ENCODE data around the gene SPTBN4.
"Not testable (repeated sequence)": the region's sequence is repeated elsewhere in the genome, so short reads cannot be mapped to it uniquely, and the experiment has no call there.

Gene SPTBN4

GRCh38 chr19:40529093-40529954 lies 62.5 kb downstream of the SPTBN4 start:
- DNase-seq (ENCODE audit: low read depth in 2 of 2) = peak; percentile 77 to 82

GRCh38 chr19:40530091-40530901 lies 63.5 kb downstream of the SPTBN4 start:
- no peak for DNase-seq (ENCODE audit: low read depth in 2 of 2)

- no peak for DNase-seq (ENCODE audit: low read depth in 2 of 2)
Observed at GRCh38 chr19:40533508-40533907, 66.7 kb downstream of the SPTBN4 start.

GRCh38 chr19:40534148-40534547 lies 67.3 kb downstream of the SPTBN4 start:
- no peak for DNase-seq (ENCODE audit: low read depth in 2 of 2)

GRCh38 chr19:40539070-40539469 lies 72.3 kb downstream of the SPTBN4 start:
- DNase-seq (ENCODE audit: low read depth in 2 of 2) = no peak

- DNase-seq (ENCODE audit: low read depth in 2 of 2) = no peak
Observed at GRCh38 chr19:40542202-40542859, 75.5 kb downstream of the SPTBN4 start.

- DNase-seq (ENCODE audit: low read depth in 2 of 2) = no peak
Observed at GRCh38 chr19:40543029-40543597, 76.3 kb downstream of the SPTBN4 start.

- DNase-seq (ENCODE audit: low read depth in 2 of 2) = not testable (repeated sequence)
Observed at GRCh38 chr19:40546153-40546841, 79.5 kb downstream of the SPTBN4 start.

GRCh38 chr19:40547190-40547589 lies 80.4 kb downstream of the SPTBN4 start:
- not testable (repeated sequence) for DNase-seq (ENCODE audit: low read depth in 2 of 2)

GRCh38 chr19:40547836-40548235 lies 81.0 kb downstream of the SPTBN4 start:
- DNase-seq (ENCODE audit: low read depth in 2 of 2) = no peak

- DNase-seq (ENCODE audit: low read depth in 2 of 2) = peak; percentile 44 to 69
Observed at GRCh38 chr19:40549007-40549708, 82.4 kb downstream of the SPTBN4 start.

- DNase-seq (ENCODE audit: low read depth in 2 of 2) = no peak
Observed at GRCh38 chr19:40550951-40551350, 84.2 kb downstream of the SPTBN4 start.

GRCh38 chr19:40552848-40553247 lies 86.0 kb downstream of the SPTBN4 start:
- no peak for DNase-seq (ENCODE audit: low read depth in 2 of 2)

GRCh38 chr19:40553885-40554857 lies 87.4 kb downstream of the SPTBN4 start:
- DNase-seq (ENCODE audit: low read depth in 2 of 2) = no peak

GRCh38 chr19:40555978-40556689 lies 89.3 kb downstream of the SPTBN4 start:
- no peak for DNase-seq (ENCODE audit: low read depth in 2 of 2)

- DNase-seq (ENCODE audit: low read depth in 2 of 2) = no peak
Observed at GRCh38 chr19:40556953-40557530, 90.2 kb downstream of the SPTBN4 start.

- no peak for DNase-seq (ENCODE audit: low read depth in 2 of 2)
Observed at GRCh38 chr19:40559394-40559793, 92.6 kb downstream of the SPTBN4 start.

- DNase-seq (ENCODE audit: low read depth in 2 of 2) = no peak
Observed at GRCh38 chr19:40560092-40560507, 93.3 kb downstream of the SPTBN4 start.

All from stimulated activated CD4-positive, alpha-beta T cell treated with anti-CD3 and anti-CD28 coated beads, Interleukin-12 subunit alpha, Interleukin-12 subunit beta, amount 100 ng/mL, for 24 hours (primary cell).